MM.1S (cell line): ENCODE measurements around the gene BMS1.
"Not testable (repeated sequence)": the region's sequence is repeated elsewhere in the genome, so short reads cannot be mapped to it uniquely, and the experiment has no call there.

ENCODE experiments used
- DNase-seq: peaks from one replicate; pipeline ENCODE4 v3.0.0-alpha.2; 2015
- H2AFZ ChIP-seq: fragments of 300-600 bp; sonication (generic); 2 replicates; pipeline ENCODE4 v1.6.0; 2016; ENCODE audit warnings: antibody characterized with exemption, low read length
- H3F3A ChIP-seq: fragments of 300-600 bp; sonication (generic); 2 replicates; pipeline ENCODE4 v1.6.1; 2016; ENCODE audit warnings: mild to moderate bottlenecking, antibody characterized with exemption, low read length, moderate library complexity, mixed read lengths; ENCODE audit not compliant: insufficient read depth
- H3K27ac ChIP-seq: fragments of 300-600 bp; sonication (generic); 2 replicates; pipeline ENCODE4 v1.5.1; 2016; ENCODE audit warnings: mild to moderate bottlenecking, low read length
- H3K27me3 ChIP-seq: fragments of 300-600 bp; sonication (generic); replicated peaks from 2 replicates; pipeline ENCODE4 v1.6.0; 2016; ENCODE audit warnings: low read length; ENCODE audit not compliant: insufficient read depth
- H3K36me3 ChIP-seq: fragments of 300-600 bp; sonication (generic); replicated peaks from 2 replicates; pipeline ENCODE4 v1.6.1; 2016; ENCODE audit warnings: mild to moderate bottlenecking, low read length, mixed read lengths; ENCODE audit not compliant: insufficient read depth
- H3K4me1 ChIP-seq: fragments of 300-600 bp; sonication (generic); 2 replicates; pipeline ENCODE4 v1.6.1; 2016; ENCODE audit warnings: low read length, mixed read lengths
- H3K4me2 ChIP-seq: fragments of 300-600 bp; sonication (generic); 2 replicates; pipeline ENCODE4 v1.6.0; 2016; ENCODE audit warnings: low read depth, low read length
- H3K4me3 ChIP-seq: fragments of 300-600 bp; sonication (generic); 2 replicates; pipeline ENCODE4 v1.5.1; 2016; ENCODE audit warnings: low read length, mixed read lengths
- H3K79me2 ChIP-seq: fragments of 300-600 bp; sonication (generic); 2 replicates; pipeline ENCODE4 v1.6.1; 2016; ENCODE audit warnings: mixed run types, low read length, mixed read lengths
- H3K9ac ChIP-seq: fragments of 300-600 bp; sonication (generic); 2 replicates; pipeline ENCODE4 v1.6.1; 2016; ENCODE audit warnings: low read length, mixed read lengths
- H3K9me2 ChIP-seq: fragments of 300-600 bp; sonication (generic); replicated peaks from 2 replicates; pipeline ENCODE4 v1.6.1; 2016; ENCODE audit warnings: mild to moderate bottlenecking, low read length, mixed read lengths; ENCODE audit not compliant: insufficient read depth
- H3K9me3 ChIP-seq: fragments of 300-600 bp; sonication (generic); replicated peaks from 2 replicates; pipeline ENCODE4 v1.6.1; 2016; ENCODE audit warnings: mild to moderate bottlenecking, low read length, mixed read lengths; ENCODE audit not compliant: insufficient read depth
- H4K20me1 ChIP-seq: fragments of 300-600 bp; sonication (generic); 2 replicates; pipeline ENCODE4 v1.6.1; 2016; ENCODE audit warnings: mild to moderate bottlenecking, low read length, moderate library complexity, mixed read lengths; ENCODE audit not compliant: insufficient read depth
- EZH2 ChIP-seq: fragments of 300-600 bp; sonication (generic); optimal IDR thresholded peaks from 2 replicates; pipeline ENCODE3; 2017; ENCODE audit warnings: low read depth, mild to moderate bottlenecking, antibody characterized with exemption, low read length, mixed read lengths
- EZH2phosphoT487 ChIP-seq: fragments of 300-600 bp; sonication (generic); IDR thresholded peaks from 2 replicates; pipeline ENCODE4 v1.6.1; 2018; ENCODE audit warnings: antibody characterized with exemption, low read length
- TF ChIP-seq, protein P1 (sequence below): fragments of 300-600 bp; sonication (generic); IDR thresholded peaks from 2 replicates; pipeline ENCODE4 v1.5.1; 2016; ENCODE audit warnings: antibody characterized with exemption, low read length, mixed read lengths

The BMS1 gene

GRCh38 chr10:42867571-42867970, 85.0 kb downstream of the BMS1 start:
- H3K4me2 ChIP-seq = no peak overlapping the region

DNA sequence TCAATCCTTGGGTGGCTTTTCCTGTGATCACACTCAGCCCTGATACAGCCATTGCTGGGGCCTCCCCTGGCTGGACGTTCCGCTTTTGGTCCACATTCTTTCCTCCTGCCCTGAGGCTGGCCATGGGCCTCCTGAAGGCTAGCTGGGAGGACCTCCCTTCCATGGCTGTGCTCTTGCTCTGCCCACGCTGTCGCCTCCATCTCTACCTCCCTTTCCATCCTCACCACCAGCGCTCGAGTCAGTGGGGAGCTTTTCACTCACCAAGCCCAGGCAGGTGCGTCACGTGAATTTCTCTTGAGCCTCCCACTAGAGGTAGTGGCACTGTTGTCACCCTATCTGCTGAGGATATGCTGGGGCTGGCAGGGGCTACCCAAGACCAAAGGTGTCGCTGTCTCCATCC, 85.9 kb downstream of the BMS1 start:
- Histone ChIP-seq H3K4me1 (no peaks in the 10 kb centered on the region), H4K20me1 (no peaks in the 10 kb centered on the region), H3K9me2 (no peaks in the 10 kb centered on the region), H3K79me2 (no peaks in the 10 kb centered on the region), H3K36me3 (no peaks in the 10 kb centered on the region), H2AFZ (no peak overlapping the region), H3K9ac (no peak overlapping the region), H3K27me3 (no peaks in the 10 kb centered on the region), H3K9me3 (no peaks in the 10 kb centered on the region), H3K4me3 (no peak overlapping the region), H3K27ac (no peak overlapping the region), H3F3A (no peaks in the 10 kb centered on the region), H3K4me2 (no peak overlapping the region)
- TF ChIP-seq, protein P1, sequence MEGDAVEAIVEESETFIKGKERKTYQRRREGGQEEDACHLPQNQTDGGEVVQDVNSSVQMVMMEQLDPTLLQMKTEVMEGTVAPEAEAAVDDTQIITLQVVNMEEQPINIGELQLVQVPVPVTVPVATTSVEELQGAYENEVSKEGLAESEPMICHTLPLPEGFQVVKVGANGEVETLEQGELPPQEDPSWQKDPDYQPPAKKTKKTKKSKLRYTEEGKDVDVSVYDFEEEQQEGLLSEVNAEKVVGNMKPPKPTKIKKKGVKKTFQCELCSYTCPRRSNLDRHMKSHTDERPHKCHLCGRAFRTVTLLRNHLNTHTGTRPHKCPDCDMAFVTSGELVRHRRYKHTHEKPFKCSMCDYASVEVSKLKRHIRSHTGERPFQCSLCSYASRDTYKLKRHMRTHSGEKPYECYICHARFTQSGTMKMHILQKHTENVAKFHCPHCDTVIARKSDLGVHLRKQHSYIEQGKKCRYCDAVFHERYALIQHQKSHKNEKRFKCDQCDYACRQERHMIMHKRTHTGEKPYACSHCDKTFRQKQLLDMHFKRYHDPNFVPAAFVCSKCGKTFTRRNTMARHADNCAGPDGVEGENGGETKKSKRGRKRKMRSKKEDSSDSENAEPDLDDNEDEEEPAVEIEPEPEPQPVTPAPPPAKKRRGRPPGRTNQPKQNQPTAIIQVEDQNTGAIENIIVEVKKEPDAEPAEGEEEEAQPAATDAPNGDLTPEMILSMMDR = no peak
- TF ChIP-seq EZH2phosphoT487 (no peak), EZH2 (no peak)
- no peak for DNase-seq

More at GRCh38 chr10:42867571-42867970, 85.0 kb downstream of the BMS1 start:
- Histone ChIP-seq H3K4me3 (no peak overlapping the region), H3F3A (no peaks in the 10 kb centered on the region), H4K20me1 (no peaks in the 10 kb centered on the region), H3K36me3 (no peaks in the 10 kb centered on the region), H3K27ac (no peak overlapping the region), H3K79me2 (no peaks in the 10 kb centered on the region), H3K4me1 (no peaks in the 10 kb centered on the region), H3K9ac (no peak overlapping the region), H3K27me3 (no peaks in the 10 kb centered on the region), H3K9me2 (no peaks in the 10 kb centered on the region), H2AFZ (no peak overlapping the region), H3K9me3 (no peaks in the 10 kb centered on the region)
- DNase-seq = no peak
- no peak for TF ChIP-seq EZH2phosphoT487
- TF ChIP-seq, protein P1 = no peak
- no peak for TF ChIP-seq EZH2

- Histone ChIP-seq H3F3A (no peaks in the 10 kb centered on the region), H3K4me2 (no peak overlapping the region), H3K9ac (no peak overlapping the region), H3K4me1 (no peaks in the 10 kb centered on the region), H3K36me3 (no peaks in the 10 kb centered on the region), H3K27ac (no peak overlapping the region), H3K27me3 (no peaks in the 10 kb centered on the region), H3K79me2 (no peaks in the 10 kb centered on the region), H2AFZ (no peak overlapping the region), H3K4me3 (no peak overlapping the region), H4K20me1 (no peaks in the 10 kb centered on the region), H3K9me3 (no peaks in the 10 kb centered on the region), H3K9me2 (no peaks in the 10 kb centered on the region)
- no peak for DNase-seq
- no peak for TF ChIP-seq EZH2phosphoT487
- TF ChIP-seq, protein P1 = no peak
- no peak for TF ChIP-seq EZH2
Measured at GRCh38 chr10:42869977-42870350, 87.4 kb downstream of the BMS1 start.

GRCh38 chr10:42871138-42871641, 88.6 kb downstream of the BMS1 start:
- not testable (repeated sequence) for H3K79me2 ChIP-seq, H3K27ac ChIP-seq, H3K4me2 ChIP-seq, DNase-seq, H3K27me3 ChIP-seq, H3K4me3 ChIP-seq, H3K9me2 ChIP-seq, H3K4me1 ChIP-seq, H2AFZ ChIP-seq, H3F3A ChIP-seq, H3K9ac ChIP-seq, H3K9me3 ChIP-seq, H4K20me1 ChIP-seq, H3K36me3 ChIP-seq
